ENCODE results near the gene SYPL2.

GRCh38 chr1:109477821-109478220 lies 11.5 kb downstream of the SYPL2 start:
- no peak for TF ChIP-seq GATA1 (IDR thresholded peaks at IDR 0.05; ENCODE audit: low read depth, low read length)
- no peak for TF ChIP-seq POLR2A (IDR thresholded peaks at IDR 0.05; ENCODE audit: low read length)
